Measurements from ENCODE around the gene NOS2.
"Not testable (repeated sequence)": the region's sequence is repeated elsewhere in the genome, so short reads cannot be mapped to it uniquely, and the experiment has no call there.

DNA sequence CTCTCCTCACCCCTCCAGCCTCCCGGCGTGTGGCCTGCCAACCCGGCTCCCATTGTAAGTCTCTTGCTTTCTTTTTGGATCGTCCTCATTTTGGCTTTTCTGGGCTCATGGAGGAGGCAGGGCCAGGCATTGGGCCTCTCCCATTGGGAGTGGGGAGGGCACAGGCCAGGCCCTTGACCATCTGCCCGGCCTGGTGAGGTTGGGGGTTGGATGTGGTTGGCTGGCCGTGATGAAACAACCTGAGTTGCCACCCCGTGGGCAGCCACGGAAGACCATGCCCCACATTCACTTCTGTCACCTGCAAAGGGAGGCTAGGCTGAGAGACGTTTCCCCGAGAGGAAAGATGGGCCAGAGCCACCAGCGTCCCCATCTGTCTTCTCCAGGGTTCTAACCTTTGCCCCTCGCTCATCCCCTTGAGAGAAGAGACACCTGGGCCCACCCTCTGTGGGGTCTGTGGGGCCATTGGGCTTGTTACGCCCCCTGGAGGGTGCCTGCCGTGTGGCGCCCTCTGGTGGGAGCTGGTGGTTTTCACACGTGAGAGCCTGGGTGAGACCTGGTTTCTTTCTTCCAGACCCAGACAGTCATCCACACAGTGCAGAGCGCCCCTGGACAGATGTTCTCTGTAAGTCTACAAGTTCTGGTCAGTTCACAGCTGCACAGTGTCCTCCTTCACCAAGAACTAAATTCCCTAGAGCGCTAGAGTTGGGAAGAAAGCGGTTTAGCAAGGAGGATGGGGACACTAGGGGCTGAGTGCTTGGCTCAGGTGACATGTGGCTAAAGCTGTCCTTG is 47.3 kb downstream of the NOS2 start:
- TF ChIP-seq CTCF, POLR2A, POLR2AphosphoS5 (IDR thresholded peaks at IDR 0.05): not testable (repeated sequence)

Data from transverse colon (tissue), 4 donors.